HepG2 (cell line): ENCODE results near the gene RANBP3. TPM values are rescaled to one million over a fixed set of nuclear protein-coding genes. Genes with fewer than 3 reads are reported as not detected.
A peak's percentile ranks its signal among the peaks of the same experiment; 100 is the strongest.

Experiments
- CBFB ChIP-seq: sonication (generic); formaldehyde crosslinking; IDR thresholded peaks from 2 replicates; pipeline ENCODE4 v1.4.0; 2020; ENCODE audit warnings: missing genetic modification reagents
- CCDC6 ChIP-seq: sonication (generic); formaldehyde crosslinking; IDR thresholded peaks from 2 replicates; pipeline ENCODE4 v1.8.1; 2022; ENCODE audit warnings: mild to moderate bottlenecking, missing genetic modification reagents, moderate library complexity
- CEBPZ ChIP-seq: IDR thresholded peaks from 2 replicates; pipeline ENCODE4 v1.6.1; 2012; ENCODE audit warnings: low read length, improper control_type of control experiment
- KLF12 ChIP-seq: sonication (generic); formaldehyde crosslinking; IDR thresholded peaks from 2 replicates; pipeline ENCODE4 v1.4.0; 2020; ENCODE audit warnings: missing genetic modification reagents, borderline replicate concordance
- LCORL ChIP-seq, 2 experiments: fragments of 450-650 bp in 1 of 2; sonication (generic) in 1 of 2; formaldehyde crosslinking in 1 of 2; IDR thresholded peaks; 2 replicates each; pipeline versions ENCODE4 v1.5.0 to v1.6.1; 2017 to 2020; ENCODE audit warnings: antibody characterized with exemption in 1 of 2, missing genetic modification reagents in 1 of 2
- NCOR1 ChIP-seq: fragments of 200-600 bp; sonication (generic); IDR thresholded peaks from 2 replicates; pipeline ENCODE4 v1.7.0; 2017; ENCODE audit warnings: antibody characterized with exemption, low read length, borderline replicate concordance
- PTBP1 ChIP-seq: fragments of 200-400 bp; formaldehyde crosslinking; IDR thresholded peaks from 2 replicates; pipeline ENCODE4 v1.6.1; 2018; ENCODE audit warnings: low read length, low read depth; ENCODE audit not compliant: poor library complexity, severe bottlenecking
- TAF1 ChIP-seq: sonication (generic); formaldehyde crosslinking; IDR thresholded peaks from 2 replicates; pipeline ENCODE4 v1.4.0; 2020; ENCODE audit warnings: missing genetic modification reagents
- TARDBP ChIP-seq: sonication (generic); formaldehyde crosslinking; IDR thresholded peaks from 2 replicates; pipeline ENCODE4 v1.8.0; 2022; ENCODE audit warnings: mild to moderate bottlenecking, missing genetic modification reagents
- UBTF ChIP-seq: sonication (generic); formaldehyde crosslinking; IDR thresholded peaks from 2 replicates; pipeline ENCODE4 v1.4.0; 2020; ENCODE audit warnings: mild to moderate bottlenecking, missing genetic modification reagents
- ZNF414 ChIP-seq: sonication (generic); formaldehyde crosslinking; IDR thresholded peaks from 2 replicates; pipeline ENCODE4 v1.5.0; 2020; ENCODE audit warnings: missing genetic modification reagents
- ZNF451 ChIP-seq: sonication (generic); formaldehyde crosslinking; IDR thresholded peaks from 2 replicates; pipeline ENCODE4 v1.5.0; 2020; ENCODE audit warnings: mild to moderate bottlenecking, missing genetic modification reagents
- ZNF562 ChIP-seq: sonication (generic); formaldehyde crosslinking; IDR thresholded peaks from 2 replicates; pipeline ENCODE4 v1.8.0; 2022; ENCODE audit warnings: missing genetic modification reagents, borderline replicate concordance
- ZNF776 ChIP-seq: sonication (generic); formaldehyde crosslinking; IDR thresholded peaks from 2 replicates; pipeline ENCODE4 v1.4.0; 2020; ENCODE audit warnings: mild to moderate bottlenecking, missing genetic modification reagents
- polyA plus RNA-seq, 8 experiments: library from polyadenylated mRNA; depleted of rRNA in 3 of 8; stranded (reverse) in 7 of 8; unstranded in 1 of 8; fragments of >200 nt; fragmentation: Illumina TruSeq in 4 of 8; extraction: Trizol in 4 of 8; gene quantifications; 2 replicates each; pipeline versions ENCODE4 v1.2.1 to v1.2.3, GENCODE V29; 2011 to 2016; ENCODE audit warnings: low read depth in 4 of 8, missing spikeins in 1 of 8, mixed read lengths in 1 of 8; ENCODE audit not compliant: insufficient read depth in 1 of 8
- total RNA-seq, 5 experiments: library from RNA; depleted of rRNA; stranded (reverse); fragments of >200 nt; fragmentation: Illumina TruSeq; extraction: Trizol; gene quantifications; 2 replicates each; pipeline ENCODE4 v1.2.3, GENCODE V29; 2016; ENCODE audit warnings: low read depth in 1 of 5
- TF ChIP-seq, protein P1 (sequence below): sonication (generic); formaldehyde crosslinking; IDR thresholded peaks from 2 replicates; pipeline ENCODE4 v1.4.0; 2020; ENCODE audit warnings: missing genetic modification reagents, borderline replicate concordance
- TF ChIP-seq, protein P2 (sequence below): IDR thresholded peaks from 2 replicates; pipeline ENCODE4 v1.6.1; 2016; ENCODE audit warnings: mild to moderate bottlenecking, missing biosample characterization, missing genetic modification reagents

Gene RANBP3
- total and polyA plus RNA-seq, 2 of the 13 experiments (the other 11 are each of a cell fraction or from before 2014, with no cell fraction given): 39.5 to 149 TPM

- TF ChIP-seq ZNF414 (CRISPR knock-in tag) (0 out of 2 replicates have a peak, but pooled peaks have one; percentile 39), CBFB (CRISPR knock-in tag) (peak; percentile 88), NCOR1 (peak; percentile 83; the same call in 1 of the 2 replicates), CEBPZ (no peak), TAF1 (CRISPR knock-in tag) (peak; percentile 46; the same call in 1 of the 2 replicates), CCDC6 (CRISPR knock-in tag) (peak; percentile 96; the same call in 1 of the 2 replicates), ZNF562 (no peak), ZNF451 (CRISPR knock-in tag) (0 out of 2 replicates have a peak, but pooled peaks have one; percentile 45), ZNF776 (CRISPR knock-in tag) (no peak), KLF12 (0 out of 2 replicates have a peak, but pooled peaks have one; percentile 30), TARDBP (CRISPR knock-in tag) (peak; percentile 91), PTBP1 (no peak), UBTF (CRISPR knock-in tag) (peak; percentile 48; the same call in 1 of the 2 replicates), LCORL (IDR thresholded peaks at IDR 0.05) (peak; percentile 100), LCORL (CRISPR knock-in tag; IDR thresholded peaks at IDR 0.05) (peak; percentile 100)
- TF ChIP-seq, protein P1, sequence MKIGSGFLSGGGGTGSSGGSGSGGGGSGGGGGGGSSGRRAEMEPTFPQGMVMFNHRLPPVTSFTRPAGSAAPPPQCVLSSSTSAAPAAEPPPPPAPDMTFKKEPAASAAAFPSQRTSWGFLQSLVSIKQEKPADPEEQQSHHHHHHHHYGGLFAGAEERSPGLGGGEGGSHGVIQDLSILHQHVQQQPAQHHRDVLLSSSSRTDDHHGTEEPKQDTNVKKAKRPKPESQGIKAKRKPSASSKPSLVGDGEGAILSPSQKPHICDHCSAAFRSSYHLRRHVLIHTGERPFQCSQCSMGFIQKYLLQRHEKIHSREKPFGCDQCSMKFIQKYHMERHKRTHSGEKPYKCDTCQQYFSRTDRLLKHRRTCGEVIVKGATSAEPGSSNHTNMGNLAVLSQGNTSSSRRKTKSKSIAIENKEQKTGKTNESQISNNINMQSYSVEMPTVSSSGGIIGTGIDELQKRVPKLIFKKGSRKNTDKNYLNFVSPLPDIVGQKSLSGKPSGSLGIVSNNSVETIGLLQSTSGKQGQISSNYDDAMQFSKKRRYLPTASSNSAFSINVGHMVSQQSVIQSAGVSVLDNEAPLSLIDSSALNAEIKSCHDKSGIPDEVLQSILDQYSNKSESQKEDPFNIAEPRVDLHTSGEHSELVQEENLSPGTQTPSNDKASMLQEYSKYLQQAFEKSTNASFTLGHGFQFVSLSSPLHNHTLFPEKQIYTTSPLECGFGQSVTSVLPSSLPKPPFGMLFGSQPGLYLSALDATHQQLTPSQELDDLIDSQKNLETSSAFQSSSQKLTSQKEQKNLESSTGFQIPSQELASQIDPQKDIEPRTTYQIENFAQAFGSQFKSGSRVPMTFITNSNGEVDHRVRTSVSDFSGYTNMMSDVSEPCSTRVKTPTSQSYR: peak; percentile 78; the same call in 1 of the 2 replicates
- TF ChIP-seq, protein P2, sequence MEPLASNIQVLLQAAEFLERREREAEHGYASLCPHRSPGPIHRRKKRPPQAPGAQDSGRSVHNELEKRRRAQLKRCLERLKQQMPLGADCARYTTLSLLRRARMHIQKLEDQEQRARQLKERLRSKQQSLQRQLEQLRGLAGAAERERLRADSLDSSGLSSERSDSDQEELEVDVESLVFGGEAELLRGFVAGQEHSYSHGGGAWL (CRISPR knock-in tag): peak; percentile 48; the same call in 1 of the 2 replicates
Observed at GRCh38 chr19:5870986-5871394, 107.0 kb downstream of the RANBP3 start (continued).
